ENCODE data around the gene NHERF2.
A peak's percentile ranks its signal among the peaks of the same experiment; 100 is the strongest.

The NHERF2 gene

DNA sequence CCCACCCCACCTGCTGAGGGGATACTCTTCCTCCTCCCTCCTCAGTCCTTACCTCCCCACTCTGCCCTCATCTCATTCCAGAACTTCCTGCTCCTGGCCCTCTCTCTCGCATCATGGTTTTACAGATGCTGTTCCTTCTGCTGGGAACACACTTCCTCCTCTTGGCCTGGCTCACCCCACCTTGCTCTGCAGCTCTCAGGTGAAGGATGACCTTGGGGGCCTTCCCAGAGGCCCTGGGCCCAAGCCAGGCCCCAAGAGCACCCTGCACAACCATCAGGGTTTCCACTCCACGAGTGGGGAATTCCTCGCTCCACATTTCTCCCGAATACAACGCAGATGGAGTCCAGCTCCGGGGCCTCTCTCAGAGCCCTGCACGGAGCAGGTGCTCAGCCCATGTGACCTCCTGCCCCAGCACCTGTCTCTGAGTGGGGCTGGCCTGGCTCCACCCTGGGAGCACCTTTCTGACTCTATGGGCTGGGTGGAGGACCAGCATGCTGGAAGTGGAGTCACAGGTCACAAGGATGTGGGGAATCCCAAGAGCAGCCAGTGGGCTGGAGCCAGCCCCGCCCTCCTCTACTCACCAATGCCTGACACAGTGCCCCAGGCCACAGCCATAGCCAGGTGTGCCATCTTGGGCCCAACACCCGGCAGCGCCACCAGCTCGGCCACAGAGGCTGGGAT lies 16.4 kb downstream of the NHERF2 start:
- no peak for DNase-seq

DNA sequence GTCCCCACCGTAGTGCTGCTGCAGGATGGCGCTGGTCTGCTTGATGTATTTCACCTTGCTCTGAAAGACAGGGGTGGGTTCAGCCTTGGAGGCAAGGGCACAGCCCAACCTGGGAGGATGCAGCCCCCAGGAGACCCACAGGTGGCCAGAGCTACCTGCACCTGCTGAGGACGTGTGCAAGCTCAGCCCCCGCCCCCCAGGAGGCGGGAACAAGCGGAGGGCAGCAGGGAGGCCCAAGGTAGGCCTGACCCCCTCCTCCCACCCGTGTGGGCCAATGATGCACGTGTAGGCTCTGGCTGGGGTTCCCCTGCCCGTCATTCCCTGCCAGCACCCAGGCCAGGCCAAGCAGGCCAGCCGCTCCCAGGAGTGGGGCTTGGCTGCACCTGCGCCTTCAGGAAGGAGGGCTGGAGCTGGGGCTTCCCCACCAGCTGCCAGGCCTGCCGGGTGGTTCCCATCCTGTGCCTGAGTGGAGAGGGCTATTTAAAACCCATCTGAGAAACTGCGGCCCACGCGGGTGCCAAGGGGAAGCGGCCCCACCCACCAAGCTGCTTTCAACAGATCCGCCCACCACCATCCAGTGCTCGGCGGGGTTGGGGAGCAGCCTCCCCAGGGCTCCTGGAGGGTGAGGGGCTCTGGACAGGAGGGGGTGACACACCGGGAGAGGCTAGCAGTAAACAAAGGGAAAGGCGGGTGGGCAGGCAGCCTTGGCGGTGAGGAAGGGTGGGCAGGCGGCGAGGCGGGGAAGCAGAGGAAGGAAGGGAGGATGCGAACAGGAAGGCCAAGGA lies 17.2 kb downstream of the NHERF2 start:
- DNase-seq = no peak

DNA sequence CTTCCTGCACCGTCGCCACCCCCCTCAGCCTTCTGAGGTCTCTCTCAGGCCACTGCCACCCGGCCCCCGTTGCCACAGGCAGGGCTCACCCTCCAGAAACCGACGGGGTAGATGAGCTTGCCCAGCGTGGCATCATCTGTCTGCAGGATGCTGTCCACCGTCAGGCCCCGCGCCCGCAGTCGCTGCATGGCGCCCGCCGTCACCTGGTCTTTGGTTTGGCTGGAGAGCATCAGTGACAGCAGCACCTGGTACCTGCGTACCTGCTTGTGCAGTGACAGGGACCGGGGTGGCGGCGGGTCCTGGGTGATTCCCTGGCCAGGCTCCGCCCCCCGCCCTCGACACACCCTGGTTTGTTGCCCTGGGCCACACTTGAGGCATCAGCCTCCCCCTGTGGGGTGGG lies 17.8 kb downstream of the NHERF2 start:
- no peak for DNase-seq

DNA sequence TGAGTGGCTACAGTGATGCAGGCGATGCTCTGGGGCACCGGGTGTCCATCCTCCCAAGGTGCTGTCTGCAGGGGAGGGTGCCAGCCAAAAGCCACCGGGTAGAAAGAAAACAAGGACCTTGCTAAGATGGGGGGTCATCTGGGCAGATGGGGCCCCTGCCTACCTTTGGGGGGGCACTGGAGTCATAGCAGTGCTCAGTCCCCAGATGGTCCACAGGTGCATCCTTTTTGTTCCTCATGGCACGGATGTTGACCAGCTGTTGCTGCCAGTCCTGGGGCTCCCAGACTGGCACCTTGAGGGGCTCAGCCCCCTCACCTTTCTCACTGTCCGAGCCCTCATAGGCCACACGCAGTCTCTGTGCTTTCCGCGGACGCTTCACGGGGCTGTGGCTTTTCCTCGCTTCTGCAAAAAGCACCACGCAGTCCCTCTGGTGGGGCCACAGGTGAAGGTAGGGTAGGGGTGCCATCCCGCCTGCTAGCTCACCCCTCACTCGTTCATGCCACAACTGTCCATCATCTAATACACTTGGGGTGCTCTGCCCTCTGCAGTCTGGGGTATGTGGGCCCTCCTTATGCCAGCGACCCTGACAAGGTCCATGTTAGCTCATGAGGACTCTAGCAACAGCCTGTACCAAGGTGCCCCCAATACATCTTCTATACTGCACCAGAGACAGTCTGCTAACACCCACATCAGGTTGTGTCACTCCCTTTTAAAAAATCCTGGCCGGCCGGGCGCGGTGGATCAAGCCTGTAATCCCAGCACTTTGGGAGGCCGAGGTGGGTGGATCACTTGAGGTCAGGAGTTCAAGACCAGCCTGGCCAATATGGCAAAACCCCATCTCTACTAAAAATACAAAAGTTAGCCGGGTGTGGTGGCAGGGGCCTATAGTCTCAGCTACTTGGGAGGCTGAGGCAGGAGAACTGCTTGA lies 19.5 kb downstream of the NHERF2 start:
- no peak for DNase-seq

DNA sequence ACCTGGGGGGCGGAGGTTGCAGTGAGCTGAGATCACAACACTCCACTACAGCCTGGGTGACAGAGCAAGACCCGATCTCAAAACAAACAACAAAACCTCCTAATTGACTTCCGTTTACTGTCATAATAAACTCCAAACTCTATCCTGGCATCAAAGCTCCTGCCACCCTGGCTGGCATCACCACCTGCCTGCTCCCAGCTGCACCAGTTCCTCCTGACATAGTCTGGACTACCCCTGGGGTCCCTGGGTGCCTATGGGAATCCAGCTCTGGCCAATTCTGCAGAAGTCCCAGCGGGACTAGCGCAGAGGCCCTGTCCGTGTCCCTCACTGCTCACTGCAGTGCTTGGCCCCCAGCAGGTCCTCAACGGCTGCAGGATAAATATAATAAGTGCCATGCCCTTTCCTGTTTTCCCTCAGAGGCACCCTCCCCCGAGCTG lies 20.2 kb downstream of the NHERF2 start:
- no peak for DNase-seq

DNA sequence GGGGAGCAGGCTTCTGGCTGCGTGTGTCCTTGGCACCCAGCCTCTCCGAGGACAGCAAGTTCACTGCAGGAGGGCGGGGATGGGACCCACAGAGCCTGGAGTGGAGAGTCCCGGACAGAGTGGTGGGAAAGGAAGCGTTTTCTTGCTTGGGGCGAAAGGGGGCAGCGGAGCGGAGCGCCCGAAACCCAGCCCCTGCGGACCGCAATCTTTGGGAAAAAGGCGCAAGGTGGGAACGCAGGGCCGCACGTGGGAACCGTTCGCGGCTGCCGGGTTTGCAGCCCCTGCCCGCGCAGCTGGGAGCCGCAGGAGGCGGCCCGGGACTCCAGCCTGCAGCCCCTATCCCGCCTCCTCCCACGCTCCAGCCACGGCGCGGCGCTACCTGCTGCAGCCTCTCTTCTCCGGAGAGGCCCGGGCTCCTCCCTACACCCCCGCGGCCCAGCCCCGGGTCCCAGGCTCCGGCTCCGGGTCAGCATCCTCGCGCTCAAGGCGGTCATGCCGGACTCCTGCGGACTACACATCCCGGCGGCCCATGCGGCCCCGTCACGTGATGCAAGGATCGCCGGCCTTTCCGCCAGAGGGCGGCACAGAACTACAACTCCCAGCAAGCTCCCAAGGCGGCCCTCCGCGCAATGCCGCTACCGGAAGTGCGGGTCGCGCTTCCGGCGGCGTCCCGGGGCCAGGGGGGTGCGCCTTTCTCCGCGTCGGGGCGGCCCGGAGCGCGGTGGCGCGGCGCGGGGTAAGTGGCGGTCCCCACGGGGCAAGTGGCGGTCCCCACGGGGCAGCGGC lies 20.8 kb downstream of the NHERF2 start, which contains the start of the genes NTHL1 and TSC2:
TSS of gene NTHL1 (minus strand) at position 505 of the 786 bp plus-strand sequence. CDS start at position 494, 11 bp downstream.
TSS of gene TSC2 (plus strand) at position 656 of the 786 bp plus-strand sequence. CDS start 631 bp downstream, outside the sequence.
- peak; percentile 73 for DNase-seq

DNA sequence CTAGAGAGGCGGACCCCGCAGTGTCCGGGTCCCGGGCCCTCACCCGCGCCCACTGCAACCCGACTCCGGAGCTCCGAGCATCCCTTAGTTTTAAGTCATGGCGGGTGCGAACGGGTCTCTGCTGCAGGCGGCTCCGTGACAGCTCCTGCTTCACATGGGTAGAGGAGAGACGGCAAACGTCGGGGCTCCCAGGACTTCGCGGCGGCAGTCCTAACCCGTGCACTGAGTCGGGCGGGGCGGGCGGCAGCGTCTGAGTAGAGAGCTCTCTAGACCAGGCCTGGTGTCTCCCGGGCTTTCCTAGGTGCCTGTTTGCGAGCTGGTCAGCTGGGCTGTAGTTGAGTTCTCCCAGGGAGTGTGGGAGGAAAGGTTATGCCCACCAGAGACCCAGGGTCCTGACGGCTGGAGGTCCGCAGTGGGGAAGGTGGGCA lies 21.4 kb downstream of the NHERF2 start:
- no peak for DNase-seq

DNA sequence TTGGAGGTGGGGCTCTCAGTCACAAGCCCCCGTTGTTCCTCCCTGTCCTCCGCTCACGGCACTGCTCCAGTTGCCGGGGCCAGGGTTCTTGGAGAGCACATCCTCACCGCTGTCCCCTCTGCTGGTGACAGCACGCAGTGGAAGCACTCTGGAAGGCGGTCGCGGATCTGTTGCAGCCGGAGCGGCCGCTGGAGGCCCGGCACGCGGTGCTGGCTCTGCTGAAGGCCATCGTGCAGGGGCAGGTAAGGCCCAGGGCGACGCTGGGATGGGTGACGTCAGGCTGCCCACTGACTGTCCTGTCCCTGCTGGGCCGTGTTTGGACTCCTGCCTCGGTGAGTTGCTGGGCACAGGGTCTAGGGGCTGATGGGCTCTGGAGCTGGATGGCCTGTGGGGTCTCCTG lies 26.5 kb downstream of the NHERF2 start:
- no peak for DNase-seq

DNA sequence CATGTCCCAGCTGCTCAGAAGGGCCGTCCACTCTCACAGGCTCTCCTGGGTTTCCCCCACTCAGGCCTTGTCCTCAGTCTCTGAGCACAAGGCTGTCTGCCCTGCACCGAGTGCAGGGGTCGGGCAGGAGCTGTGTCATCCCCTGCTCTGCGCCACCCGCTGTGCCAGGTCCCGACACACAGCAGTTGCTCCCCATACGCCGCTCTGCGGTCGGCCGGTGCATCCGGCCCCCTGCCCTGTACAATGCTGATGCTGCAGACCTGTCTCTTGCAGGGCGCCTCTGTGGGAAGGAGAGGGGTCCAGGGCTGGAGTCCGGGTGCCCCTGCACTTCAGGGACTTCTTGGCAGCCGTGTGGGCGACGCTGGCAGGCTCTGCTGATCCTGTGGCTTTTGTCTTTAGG lies 27.2 kb downstream of the NHERF2 start:
- DNase-seq = no peak

DNA sequence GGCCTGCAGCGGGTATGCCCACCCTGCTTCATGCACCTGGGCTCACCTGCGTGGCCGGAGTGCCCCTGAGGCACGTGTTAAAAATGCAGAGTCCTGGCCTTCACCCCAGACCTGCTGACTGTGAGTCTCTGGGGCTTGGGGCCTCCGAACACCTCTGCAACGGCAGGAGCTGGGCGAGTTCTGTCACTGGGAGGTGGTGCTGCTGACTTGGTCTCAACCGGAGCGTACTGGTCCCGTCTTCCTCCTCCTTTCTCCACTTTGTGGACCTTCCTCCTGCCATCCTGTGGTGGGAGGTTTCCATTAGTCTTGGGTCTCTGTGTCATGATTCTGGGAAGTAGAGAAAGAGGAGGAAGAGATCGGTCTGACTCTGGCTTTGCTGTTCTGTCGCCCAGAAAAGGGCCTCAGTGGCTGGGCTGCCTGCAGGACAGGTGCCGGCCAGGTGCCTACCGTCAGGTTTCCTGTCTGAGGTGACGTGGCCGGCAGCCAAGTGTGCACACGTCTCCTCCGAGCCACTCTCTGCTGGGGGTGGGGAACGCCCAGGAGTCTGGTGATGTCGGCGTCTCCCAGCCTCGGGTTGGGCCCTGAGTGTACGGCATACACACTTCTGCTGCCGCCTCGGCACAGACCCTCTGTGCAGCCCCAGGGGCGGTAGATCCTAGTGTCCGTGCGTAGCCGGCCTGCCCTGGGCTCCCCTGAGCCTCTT lies 28.0 kb downstream of the NHERF2 start:
- peak; percentile 86 for DNase-seq

DNA sequence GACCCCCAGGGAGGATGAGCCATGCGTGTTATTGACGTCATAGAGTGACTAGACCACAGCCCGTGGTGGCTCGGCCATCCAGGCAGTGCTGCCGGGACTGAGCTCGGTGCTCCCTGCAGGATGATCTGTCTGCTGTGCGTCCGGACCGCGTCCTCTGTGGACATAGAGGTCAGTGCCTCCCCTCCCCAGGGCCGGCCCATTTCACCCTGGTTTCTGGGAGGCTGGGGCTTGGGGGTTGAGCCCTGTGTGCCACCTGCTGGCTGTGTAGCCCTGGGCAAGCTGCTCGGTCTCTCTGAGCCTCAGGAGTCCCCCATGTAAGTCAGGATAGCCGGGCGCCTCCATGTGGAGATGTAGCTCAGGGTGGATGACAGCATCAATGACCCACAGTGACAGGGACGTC lies 29.4 kb downstream of the NHERF2 start:
- DNase-seq = no peak

DNA sequence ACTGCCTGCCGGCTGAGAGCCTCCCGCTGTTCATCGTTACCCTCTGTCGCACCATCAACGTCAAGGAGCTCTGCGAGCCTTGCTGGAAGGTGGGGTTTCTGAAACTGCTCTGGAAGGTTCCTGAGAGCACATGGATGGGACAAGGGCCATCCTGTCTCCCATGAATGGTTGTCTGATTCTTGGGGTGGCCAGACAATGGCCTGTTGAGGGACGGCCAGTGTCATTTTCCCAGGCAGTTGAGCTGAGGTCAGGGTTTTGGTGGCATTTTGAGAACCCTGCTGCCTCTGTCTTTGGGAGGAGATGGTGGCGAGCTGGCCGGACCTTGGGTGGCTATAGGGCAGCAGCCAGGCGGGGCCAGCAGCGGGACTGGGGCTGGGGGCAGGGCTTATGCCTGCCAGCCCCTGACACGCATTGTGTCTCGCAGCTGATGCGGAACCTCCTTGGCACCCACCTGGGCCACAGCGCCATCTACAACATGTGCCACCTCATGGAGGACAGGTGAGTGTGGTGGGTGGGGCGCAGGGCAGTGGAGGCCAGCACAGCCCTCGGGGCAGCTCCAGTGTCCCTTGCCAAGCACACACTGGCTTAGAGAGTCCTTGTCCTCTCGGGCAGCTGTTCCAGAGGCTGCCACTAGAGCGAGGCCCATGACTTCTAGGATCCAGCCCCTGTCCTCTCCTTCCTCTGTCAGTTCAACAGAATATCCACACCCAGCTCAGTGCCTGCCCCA lies 30.1 kb downstream of the NHERF2 start:
- DNase-seq = no peak

DNA sequence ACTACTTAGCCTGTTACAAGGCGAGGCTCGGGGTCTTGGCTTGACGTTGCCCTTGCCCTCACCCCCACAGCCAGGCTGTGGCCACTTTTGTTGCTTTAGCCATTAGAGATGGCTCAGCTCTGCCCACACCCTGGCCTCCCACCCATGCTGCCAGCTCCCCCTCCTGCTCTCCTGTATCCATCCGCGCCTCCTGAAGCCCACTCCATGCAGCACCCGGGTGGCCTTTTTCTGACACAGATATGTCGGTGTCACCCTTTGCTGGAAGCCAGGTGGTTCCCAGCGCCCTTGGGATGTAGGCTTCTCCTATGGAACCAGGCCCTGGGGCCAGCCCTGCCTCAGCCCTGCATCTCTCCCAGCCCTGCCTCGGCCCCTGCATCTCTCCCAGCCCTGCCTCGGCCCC lies 30.7 kb downstream of the NHERF2 start:
- no peak for DNase-seq

DNA sequence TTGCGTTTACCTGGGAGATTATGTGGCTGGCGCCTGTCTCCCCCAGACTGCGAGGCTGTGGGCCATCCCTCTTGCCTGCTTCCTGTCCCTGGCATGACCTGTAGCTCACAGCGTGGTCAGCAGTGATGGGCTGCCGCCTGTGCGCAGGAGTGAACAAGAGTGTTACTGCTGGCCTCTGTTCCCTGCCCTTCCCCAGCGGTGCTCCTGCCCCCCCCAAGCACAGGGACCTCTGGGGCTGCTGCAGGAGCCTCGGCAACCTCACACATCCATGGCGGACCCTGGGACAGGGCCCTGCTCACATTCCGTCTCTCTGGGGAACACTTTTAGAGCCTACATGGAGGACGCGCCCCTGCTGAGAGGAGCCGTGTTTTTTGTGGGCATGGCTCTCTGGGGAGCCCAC lies 31.7 kb downstream of the NHERF2 start:
- DNase-seq = no peak

DNA sequence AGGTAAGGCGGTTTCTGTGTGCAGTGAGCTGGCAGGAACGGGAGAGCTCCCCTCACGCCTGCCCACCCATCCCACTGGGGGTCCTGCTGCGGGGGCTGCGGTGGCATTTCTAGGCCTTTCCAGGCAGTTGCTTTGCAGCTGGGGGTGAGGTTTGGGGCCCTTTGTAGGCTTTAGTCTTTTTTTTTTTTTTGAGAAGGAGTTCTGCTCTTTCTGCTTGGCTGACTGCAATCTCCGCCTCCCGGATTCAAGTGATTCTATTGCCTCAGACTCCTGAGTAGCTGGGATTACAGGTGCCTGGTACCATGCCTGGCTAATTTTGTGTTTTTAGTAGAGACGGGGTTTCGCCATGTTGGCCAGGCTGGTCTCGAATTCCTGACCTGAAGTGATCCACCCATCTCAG lies 32.2 kb downstream of the NHERF2 start:
- DNase-seq = no peak

DNA sequence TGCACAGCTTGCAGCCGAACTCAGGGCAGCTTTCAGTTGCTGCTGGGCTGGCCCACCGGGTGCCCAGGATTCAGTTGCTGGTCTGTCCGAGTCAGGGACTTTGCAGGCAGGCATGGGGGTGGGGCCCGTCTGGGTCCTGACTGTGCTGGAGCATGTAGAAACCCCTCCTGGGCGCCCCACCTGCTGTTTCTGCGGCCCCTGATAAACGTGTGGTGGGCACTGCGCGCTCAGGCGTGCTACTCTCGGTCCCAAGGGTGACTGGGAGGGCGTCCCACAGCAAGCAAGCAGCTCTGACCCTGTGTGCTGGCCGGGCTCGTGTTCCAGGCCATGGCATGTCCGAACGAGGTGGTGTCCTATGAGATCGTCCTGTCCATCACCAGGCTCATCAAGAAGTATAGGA lies 33.6 kb downstream of the NHERF2 start:
- DNase-seq = no peak

DNA sequence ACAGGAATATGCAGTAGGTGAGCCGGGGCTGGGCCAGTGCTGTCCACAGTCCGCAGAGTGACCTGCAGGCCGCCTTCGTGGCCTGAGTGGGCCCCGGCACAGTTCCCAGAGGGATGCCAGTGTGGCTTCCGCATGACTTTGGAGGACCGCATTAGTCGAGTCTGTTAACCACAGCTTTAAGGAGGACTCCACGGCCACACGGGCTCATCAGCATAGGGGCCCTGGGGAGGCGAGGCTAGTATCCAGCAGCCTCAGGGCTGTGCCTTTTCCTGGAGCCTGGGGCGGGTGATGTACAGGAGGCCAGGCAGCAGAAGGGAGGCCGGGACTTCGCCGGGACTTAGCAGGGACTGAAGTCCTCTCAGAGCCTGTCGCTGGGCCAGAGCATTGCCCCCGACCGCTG lies 34.3 kb downstream of the NHERF2 start:
- DNase-seq = no peak

DNA sequence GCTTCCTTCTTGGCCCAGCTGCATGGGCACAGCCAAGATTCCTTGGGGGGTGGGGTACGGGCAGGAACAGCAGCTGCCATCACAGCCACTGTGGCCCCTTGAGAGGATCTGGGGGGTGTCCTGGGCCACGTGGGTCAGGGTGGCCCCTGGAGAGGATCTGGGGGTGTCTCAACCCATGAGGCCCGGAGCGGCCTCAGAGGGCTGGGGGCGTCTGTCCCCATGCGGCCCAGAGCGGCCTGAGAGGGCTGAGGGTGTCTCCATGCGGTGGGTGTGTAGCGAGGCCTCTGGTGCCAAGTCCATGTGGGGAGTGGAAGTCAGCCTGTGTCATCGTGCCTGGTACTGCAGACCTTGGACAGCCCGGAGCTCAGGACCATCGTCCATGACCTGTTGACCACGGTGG lies 34.8 kb downstream of the NHERF2 start:
- no peak for DNase-seq

DNA sequence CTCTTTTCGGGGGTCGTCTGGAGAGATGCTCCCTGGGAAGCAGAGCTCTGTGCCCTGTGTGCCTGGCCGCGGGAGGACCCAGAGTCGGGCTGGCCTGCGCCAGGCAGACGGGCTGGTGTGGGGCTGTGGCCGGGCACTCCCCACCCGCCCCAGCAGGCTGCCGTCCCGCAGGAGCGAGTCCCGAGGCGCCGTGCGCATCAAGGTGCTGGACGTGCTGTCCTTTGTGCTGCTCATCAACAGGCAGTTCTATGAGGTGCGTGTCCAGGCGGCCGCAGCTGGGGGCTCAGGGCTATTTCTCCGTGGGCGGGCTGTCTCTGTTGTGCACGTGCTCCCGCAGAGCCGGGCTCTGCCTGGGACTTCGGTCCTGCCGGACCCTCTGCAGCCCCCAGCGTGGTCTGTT lies 36.1 kb downstream of the NHERF2 start:
- no peak for DNase-seq

DNA sequence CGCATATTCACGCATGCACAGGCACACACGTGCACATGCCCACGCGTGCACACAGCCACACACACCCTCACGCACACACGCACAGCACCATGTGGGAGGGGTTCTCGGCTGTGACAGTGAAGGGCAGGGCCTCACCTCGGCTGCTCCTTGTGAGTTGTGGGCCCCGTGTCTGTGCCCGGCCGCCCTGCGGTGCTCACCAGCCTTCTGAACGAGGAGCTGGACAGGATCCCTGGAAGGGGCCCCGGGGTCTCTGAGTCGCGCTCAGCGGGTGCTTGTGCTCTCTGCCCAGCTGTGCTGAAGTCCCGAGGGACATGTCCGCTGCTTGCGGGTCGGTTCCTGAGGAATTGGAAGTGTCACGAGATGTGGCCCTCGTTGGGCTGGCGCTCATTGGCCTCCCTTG lies 37.2 kb downstream of the NHERF2 start:
- no peak for DNase-seq

DNA sequence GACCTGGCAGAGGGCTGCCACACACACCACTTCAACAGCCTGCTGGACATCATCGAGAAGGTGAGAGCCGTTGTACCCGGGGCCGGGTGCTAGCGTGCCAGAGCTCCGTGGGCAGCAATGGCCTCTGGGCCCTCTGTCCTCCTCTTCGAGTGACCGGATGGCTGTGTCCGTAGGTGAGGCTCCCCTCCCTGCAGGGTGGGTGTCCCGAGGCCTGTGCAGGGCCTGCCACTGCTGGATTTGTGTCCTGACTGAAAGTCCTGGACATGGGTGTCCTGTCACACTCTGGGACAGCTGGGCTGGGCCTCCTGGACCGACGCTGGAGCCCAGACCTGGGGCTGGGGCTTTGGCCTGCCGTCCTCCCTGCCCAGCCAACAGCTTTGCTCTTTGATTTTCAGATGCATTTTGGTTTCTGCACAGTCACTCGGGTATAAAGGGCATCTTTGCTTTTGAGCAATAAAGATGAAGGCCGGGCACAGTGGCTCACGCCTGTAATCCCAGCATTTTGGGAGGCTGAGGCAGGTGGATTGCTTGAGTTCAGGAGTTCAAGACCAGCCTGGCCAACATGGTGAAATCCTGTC lies 37.8 kb downstream of the NHERF2 start:
- no peak for DNase-seq
